Activated gamma-delta T cell treated with anti-CD3 and anti-CD28 coated beads, Interleukin-2, amount 50 U/mL, for 16 hours (primary cell): ENCODE results near the gene HTATSF1.

ENCODE experiments used
- DNase-seq: peaks from one replicate; pipeline ENCODE4 v3.0.0-alpha.2; 2020; ENCODE audit warnings: low read depth

HTATSF1 gene, protein sequence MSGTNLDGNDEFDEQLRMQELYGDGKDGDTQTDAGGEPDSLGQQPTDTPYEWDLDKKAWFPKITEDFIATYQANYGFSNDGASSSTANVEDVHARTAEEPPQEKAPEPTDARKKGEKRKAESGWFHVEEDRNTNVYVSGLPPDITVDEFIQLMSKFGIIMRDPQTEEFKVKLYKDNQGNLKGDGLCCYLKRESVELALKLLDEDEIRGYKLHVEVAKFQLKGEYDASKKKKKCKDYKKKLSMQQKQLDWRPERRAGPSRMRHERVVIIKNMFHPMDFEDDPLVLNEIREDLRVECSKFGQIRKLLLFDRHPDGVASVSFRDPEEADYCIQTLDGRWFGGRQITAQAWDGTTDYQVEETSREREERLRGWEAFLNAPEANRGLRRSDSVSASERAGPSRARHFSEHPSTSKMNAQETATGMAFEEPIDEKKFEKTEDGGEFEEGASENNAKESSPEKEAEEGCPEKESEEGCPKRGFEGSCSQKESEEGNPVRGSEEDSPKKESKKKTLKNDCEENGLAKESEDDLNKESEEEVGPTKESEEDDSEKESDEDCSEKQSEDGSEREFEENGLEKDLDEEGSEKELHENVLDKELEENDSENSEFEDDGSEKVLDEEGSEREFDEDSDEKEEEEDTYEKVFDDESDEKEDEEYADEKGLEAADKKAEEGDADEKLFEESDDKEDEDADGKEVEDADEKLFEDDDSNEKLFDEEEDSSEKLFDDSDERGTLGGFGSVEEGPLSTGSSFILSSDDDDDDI

DNA sequence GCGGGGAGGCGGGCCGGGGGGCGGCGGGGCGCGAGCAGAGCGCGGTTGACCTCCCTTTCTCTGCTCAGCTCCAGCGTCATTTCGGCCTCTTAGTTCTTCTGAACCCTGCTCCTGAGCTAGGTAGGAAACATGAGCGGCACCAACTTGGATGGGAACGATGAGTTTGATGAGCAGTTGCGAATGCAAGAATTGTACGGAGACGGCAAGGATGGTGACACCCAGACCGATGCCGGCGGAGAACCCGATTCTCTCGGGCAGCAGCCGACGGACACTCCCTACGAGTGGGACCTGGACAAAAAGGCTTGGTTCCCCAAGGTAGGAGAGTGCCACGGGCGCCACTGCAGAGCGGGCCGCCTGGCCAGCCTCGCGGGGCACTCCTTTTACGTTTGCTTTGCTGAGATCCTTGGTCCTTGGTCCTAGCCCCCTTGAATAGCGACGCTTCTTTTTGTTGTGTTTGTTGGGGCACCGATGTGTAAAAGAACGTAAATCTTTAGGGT, at the start of gene HTATSF1:
Gene HTATSF1, plus strand, starts transcription at position 37 of the 497 bp plus-strand sequence. Its CDS starts 93 bp downstream, at position 130.
- no peak for DNase-seq

DNA sequence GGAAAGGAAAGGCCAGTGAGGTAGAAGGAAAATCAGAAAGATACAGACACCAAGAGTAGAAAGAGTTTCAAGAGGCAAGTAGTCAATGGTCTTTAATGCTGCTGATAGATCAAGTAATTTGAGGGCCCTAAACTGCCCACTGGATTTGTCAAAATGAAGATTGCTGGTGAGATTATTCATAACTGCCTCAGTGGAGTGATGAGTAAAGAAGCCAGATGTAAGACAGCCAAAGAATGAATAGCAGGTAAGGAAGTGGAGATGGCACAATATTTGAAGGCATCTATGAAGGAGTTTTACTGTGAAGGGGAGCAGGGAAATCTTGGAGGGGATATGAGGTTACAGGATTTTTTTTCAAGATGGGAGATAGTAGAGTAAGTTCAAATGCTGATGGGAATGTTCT, 49.4 kb upstream of the HTATSF1 start:
- DNase-seq: no peak

DNA sequence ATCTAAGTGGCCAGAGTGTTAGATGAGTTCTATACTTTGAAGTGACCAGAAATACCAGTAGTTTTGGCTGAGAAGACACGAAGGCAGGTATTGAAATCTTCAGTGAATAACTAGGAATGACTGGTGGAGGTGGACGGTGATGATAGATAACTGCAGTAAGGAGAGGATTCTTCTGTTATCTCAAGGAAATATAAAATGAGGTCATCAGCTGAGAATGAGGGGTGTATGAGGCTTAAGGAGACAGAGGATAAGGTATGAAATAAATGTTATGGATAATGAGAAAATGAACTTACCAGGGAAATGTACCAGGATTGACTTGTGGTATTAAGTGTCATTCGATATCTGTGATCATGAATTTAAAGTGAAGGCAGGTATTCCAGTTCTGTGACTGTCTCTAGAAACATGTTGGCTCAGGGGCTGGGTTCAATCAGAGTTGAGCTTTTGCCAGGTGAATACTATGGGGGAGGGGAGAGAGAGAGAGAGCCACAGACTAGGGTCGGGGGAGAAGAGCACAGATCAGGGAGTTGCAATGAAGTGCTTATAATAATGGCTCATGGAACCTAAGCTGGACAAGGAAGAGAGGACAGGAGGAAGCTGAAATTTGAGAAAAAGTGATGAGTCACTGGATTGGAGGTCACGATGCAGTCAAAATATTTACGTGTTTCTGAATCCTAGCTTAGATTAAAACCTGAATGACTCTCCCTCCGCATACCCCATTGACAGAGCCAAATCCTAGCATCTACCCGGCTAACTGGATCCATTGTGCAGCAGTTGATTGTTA, 47.2 kb upstream of the HTATSF1 start:
- DNase-seq: no peak

DNA sequence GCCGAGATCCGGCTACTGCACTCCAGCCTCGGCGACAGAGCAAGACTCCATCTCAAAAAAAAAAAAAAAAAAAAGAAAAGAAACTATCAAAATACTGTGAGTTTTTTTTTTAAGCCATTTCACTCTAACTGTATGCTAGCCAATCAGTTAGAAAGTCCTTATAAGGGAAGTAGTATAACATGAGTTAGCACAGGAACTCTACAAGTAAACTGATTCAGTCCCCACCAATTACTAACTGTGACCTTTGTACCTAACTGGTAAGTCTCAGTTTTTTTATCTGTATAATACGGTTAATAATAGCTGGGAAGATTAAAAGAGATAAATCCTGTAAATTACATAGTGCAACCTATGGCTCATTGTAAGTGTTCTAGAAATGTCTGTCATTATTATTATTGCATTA, 44.8 kb upstream of the HTATSF1 start:
- DNase-seq: no peak

DNA sequence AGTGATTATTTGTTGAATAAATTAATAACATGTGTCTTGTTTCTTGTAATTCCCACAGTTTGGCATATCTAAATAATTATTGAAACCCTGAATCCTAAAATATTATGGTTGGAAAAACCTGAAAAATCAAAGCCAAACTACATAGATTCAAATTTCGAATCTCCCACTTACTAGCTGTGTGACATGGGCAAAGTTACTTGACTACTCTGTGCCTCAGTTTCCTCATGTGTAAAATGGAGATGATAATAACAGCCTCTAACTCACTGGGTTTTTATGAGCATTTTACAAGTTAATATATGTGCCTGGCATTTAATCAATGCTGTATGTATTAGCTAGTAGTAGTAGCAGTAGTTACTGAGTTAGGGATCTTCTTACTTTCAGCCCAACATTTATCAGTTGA, 44.3 kb upstream of the HTATSF1 start:
- no peak for DNase-seq

DNA sequence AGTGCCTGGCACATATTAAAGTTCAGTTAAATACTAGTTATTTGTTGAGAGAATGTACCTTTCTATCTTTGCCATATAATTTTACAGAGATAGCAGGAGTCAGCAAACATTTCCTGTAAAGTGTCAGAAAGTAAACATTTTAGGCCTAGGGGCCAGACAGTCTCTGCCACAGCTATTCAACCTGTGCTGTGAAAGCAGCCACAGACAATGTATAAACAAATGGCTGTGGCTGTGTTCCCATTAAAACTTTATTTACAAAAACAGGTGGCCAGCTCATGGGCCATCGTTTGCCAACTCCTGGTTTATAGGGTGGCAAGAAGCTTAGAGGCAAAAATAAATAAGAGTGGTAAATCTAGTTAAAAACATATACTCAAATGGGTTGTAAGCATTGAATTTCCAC, 43.6 kb upstream of the HTATSF1 start:
- DNase-seq: no peak

DNA sequence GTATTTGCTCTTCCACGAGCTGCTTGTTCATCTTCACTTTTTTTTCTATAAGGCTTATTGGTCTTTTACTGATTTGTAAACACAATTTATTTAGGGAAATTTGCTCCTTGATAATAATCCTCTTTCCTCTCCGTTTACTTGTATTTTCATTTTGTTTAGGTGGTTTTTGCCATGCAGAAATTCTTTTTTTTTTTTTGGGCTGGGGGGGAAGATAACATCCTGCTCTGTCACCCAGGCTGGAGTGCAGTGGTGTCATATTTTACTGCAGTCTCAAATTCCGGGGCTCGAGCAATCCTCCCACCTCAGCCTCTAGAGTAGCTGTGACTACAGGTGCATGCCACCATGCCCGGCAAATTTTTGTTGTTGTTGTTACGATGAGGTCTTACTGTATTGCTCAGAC, 41.3 kb upstream of the HTATSF1 start:
- DNase-seq: no peak

DNA sequence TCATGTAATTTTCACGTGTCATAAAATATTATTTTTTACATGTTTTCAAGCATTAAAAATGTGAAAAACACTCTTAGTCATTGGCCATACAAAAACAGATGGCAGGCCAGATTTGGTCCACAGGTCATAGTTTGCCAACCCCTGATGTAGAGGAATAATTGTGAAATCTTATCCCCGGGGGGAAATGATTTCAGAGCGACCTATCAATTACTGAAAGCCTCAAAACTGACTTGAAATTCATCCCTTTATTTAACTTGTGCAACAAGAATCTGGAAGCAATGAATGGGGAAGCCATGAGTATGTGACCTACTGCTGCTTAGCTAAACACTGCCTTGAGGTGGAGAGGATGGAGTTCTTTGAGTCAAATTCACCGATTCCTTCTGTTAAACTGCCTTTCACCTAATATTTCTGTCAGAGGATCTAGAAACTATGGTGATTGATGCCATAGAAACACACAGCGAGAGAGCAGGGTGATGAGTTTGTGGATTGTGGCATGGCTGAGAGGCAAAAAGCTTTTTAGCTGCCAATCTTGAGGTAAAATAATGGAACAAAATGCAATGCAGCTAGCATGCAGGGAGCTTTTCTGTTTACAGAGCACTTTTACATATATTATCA, 40.0 kb upstream of the HTATSF1 start:
- no peak for DNase-seq

DNA sequence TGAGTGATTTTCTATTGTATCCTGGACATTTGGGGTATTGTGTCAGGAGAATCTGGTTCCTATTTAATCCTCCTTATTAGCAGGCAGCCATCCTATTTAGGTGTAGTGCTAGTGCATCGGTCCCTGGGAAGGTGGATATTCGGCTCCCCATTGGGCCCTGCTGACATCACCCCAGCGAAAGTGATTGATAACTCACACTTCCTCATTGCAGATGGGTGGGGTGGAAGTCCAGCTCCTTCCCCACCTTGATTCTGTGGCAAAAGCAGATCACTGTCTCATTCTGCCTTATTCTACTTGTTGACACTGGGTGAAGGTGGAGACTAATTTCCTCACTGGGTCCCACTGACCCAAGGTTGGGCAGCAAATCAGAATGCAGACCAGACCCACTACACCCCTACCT, 32.8 kb upstream of the HTATSF1 start:
- no peak for DNase-seq

DNA sequence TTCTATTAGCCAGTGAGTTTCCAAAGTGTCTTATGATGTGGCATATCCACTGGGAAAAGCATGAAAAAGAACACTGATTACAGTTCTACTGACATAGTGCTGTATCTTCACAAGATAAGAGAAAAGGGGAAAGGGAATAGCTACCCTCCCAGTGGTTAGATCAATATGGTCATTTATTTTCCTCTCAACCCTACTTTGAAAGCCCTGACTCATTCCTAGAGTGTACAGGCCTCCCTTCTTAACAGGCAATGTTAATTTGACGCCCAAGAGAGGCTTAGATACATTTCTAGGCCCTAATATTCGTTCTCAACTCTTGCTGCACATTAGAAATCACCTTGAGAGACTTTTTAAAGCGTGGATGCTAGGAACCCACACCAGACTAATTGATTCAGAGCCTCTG, 30.1 kb upstream of the HTATSF1 start:
- no peak for DNase-seq

DNA sequence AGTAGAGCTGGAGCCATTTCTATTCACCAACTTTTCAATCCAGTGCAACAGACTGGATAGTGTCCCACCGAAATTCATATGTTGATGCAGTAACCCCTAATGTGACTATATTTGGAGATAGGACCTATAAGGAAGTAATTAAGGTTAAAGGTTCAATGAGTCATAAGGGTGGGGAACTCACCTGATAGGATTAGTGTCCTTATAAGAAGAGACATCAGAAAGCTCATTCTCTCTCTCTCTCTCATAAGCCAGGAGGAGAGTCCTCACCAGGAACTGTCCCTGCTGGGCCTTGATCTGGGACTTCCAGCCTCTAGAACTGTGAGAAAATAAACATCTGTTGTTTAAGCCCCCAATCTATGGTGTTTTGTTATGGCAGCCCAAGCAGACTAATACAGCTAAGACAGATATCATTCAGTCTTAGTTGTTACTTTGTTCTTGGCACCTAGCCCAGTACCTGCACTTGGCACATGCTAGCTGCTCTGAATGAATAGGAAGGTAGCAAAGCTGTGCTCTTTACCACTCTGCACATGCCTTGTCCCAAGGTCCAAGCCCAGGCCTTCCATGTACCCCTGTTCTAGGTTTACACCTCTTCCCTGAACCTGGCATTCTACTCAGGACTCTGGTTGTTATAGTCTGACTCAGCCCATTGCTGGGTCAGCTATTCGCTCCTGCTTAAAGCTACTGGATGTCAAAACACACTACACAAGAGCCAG, 28.8 kb upstream of the HTATSF1 start:
- no peak for DNase-seq

DNA sequence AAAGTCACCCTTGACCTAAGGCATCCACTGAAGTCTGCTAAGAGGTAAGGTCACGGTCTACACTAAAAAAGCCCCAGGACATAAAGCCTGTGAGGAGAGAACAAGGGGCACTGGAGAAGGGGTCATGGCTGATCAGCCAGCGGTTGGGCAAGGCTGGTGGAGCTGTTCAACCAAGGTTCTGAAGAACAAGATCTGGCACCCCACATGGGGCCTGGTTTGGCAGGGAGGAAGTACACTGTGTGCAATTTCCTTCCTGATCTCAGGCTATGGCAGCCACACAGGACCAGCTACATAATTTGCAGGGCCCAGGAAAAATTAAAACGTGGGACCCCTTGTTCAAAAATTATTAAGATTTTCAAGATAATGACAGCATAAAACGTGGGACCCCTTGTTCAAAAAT, 23.7 kb upstream of the HTATSF1 start:
- no peak for DNase-seq

DNA sequence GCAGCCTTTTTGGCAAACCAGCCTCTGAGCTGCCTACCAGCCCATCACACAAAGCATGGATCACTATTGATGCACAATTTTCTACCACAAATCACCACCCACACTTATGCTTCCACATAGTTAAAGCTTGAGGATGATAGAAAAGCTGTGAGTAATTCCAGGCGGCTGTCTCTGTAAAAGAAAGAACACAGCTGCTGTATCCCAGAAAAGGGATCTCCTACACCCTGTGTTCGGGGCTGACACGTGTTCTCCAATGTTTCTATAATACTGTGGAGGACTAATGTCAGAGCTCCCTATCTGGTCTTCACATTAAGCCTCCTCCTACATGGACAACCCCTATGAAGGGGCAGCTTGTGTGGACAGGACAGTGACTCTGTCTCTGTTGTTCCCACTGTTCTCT, 22.2 kb upstream of the HTATSF1 start:
- no peak for DNase-seq

DNA sequence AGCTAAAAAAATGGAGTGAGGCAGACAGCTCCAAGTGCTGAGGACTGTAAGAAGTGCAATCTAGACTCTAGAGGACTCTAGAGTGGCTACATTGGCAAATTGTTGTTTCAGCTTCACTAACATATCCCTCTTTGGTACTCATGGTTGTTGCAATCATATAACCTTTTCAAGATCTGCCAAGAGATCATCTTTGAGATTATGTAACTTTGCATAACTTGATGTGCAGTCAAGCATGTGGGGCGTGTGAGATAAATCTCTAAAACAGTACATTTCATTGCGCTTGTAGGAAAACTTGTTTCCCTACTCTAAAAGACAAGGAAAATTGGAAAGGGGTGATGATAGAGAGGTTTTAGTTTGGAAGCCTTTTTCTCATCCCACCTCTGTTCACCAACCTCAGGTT, 20.9 kb upstream of the HTATSF1 start:
- DNase-seq: no peak

DNA sequence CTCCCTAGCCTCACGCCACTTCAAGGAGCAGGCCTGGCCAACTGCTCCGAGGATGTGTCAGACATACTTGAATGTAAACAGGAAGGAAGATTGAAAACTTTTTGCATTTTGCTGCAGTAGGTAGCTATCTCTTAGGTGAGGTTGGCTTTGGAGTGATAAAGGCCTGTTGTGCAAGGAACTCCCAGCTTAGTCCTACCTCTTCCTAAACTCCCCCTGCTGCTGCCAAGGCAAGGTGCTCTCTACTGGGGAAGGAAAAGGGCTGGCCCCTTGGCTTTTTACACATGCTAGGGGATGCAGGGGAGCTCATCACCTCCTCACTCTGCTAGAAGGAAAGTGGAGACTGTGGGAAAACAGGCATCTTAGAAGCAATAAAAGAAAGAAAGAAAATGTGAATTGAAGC, 20.4 kb upstream of the HTATSF1 start:
- DNase-seq: no peak

DNA sequence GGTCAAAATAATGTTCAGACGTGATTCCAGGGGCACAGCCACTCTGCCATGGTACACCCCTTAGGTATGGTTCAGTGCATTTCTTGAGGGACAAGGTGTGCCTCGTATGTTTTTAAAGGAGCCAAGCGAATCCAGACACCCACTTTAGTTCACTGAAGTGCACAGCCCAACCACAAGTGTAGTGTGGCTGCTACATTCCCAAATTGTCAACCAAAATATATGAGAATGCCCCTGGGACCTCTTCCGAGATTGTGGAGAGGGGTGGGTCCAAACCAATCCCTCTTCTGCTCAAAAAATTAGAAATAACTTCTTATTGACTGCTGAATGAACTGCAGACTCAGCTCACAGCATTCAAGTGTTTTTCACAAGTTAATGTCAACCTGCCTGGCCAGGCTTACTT, 17.0 kb upstream of the HTATSF1 start:
- no peak for DNase-seq

DNA sequence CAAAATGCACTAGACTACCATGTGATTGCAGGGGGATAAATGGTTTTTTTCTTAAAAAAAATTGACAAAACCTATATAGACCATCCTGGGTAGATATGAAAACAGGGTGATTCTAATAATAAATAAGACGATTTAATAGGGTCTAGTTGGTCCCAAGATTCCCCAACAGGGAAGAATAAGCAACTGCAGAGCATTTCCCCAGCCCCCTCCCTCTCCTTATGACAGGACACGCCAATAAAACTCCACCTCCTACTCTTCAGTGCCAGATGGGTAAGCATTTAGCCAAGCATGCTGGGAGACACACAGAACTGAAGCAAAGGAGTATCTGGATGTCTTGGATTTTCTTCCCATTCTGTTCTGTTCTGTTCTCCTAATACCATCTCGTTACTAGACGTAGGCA, 9.7 kb upstream of the HTATSF1 start, which contains the start of gene BRS3:
Gene BRS3, plus strand, starts transcription at position 301 of the 400 bp plus-strand sequence. CDS start 168 bp downstream, outside the sequence.
- no peak for DNase-seq

DNA sequence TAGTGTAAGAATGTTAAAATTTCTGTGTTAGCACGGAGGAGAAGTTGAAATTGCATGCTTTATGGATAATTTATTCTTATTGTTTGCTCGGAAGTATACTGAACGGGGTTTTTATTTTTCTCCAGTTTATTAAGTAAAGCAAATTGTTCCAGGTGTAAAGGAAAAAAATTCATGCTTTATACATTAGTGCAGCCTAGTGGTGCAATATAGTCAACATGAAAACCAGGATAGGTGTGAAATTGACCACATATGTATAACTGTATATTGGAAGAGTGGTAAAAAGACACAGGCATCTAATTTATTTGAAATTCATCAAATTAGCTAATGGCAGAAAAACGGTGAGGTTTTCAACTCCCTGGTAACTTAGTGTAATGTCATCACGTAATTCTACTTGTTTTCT, 8.7 kb upstream of the HTATSF1 start:
- DNase-seq: no peak

DNA sequence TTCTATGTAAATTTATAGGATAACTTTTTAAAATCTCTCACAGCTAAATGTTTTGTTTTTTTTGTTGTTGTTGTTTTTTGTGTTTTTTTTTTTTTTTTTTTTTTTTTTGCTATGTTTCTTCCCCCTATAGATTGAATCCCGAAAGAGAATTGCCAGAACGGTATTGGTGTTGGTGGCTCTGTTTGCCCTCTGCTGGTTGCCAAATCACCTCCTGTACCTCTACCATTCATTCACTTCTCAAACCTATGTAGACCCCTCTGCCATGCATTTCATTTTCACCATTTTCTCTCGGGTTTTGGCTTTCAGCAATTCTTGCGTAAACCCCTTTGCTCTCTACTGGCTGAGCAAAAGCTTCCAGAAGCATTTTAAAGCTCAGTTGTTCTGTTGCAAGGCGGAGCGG, 5.6 kb upstream of the HTATSF1 start:
- no peak for DNase-seq

DNA sequence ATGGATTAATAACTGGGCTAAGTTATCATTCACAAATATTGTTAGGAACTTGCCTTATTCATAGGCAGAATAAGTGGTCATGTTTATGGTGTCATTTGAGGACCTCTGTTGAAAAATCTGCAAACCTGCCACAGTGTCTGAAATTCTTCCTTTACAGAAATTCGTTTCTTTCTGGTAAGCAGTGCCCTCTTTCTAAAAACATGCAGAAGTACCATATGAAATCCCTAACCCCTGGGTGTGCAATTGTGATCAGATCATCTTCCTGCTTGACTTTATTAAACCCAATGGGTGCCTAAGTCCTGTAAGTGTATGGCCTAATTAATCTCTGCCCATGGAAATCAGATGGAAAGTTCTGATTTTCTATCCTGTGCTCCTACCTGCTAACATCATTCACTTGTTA, 4.4 kb upstream of the HTATSF1 start:
- no peak for DNase-seq

DNA sequence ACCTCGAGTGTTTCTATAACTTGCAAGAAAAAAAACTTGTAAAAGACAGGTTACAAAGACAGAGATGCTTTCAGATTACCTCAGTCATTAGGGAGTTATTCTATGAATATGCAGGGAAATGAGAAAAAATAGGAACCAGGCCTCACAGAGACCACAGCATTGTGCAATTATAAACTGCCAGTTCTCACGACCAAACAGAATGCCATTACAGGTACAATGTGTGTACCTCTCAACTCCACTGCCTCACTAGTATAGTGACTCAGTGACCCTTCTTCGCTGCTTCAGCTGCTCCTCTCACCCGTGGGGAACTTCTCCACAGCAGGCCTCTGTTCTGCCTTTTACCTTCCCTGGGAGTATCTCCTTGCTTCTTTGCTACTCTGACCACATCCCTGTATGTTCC, 2.3 kb upstream of the HTATSF1 start:
- DNase-seq: no peak
